Measurements from ENCODE around the gene TTC3.

The TTC3 gene

GRCh38 chr21:37226041-37226920, 153.2 kb downstream of the TTC3 start:
- DNase-seq: no peak

DNA sequence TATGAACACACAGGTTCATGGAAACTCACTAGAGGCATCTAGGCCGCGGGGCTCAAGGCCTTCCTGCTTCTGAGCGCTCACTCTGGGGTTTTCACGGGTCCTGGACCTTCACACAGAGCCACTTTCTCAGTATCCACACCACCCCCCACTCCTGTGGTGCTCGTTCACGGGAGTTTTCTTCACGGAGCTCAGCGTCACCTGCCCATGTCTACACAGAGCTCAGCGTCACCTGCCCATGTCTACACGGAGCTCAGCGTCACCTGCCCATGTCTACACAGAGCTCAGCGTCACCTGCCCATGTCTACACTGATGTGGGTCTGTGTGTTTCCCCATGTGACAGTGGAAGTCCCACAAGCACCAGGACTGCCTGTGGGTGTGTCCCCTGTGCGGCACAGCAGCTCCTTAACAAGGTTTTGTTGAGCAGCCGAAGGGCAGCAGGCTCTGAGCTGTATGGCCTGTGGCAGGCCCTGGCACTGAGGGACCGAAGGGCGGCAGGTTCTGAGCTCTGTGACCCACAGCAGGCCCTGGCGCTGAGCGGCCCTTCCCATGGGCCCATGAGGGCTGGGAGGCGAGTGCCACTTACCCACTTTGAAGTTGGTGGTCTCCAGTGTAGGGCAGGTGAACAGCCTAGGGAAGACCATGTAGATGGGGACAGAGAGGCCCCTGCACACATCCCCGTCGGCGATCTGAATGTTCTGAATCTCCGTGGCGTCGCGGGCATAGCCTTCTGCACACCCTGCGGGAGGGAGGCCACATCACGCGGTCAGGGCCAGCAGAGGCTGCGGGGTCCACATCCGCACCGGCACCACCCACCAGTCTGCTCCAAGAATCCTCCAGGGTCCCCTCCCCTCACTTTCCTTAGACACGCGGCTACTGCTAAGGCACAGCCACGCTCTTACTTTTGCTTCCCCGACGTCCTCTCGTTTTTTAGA, 154.3 kb downstream of the TTC3 start:
- no peak for DNase-seq

DNA sequence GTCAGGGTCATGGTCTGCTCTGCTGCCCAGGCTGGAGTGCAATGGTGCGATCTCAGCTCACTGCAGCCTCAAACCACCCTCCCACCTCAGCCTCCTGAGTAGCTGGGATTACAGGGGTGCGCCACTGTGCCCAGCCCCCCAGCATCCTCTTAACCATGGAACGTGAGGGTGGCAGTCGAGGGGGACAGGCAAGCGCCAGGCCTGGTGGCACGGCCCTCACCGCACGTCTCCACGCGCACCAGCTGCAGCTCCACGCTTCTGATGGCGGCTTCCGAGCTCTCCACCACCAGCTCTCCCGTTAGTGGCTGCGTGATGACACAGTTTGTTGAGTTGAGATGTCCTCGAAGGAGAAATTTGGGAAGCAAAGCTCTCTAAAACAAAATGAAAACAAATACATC, 154.9 kb downstream of the TTC3 start:
- DNase-seq: no peak

GRCh38 chr21:37230632-37231248, 157.7 kb downstream of the TTC3 start:
- DNase-seq: no peak

DNA sequence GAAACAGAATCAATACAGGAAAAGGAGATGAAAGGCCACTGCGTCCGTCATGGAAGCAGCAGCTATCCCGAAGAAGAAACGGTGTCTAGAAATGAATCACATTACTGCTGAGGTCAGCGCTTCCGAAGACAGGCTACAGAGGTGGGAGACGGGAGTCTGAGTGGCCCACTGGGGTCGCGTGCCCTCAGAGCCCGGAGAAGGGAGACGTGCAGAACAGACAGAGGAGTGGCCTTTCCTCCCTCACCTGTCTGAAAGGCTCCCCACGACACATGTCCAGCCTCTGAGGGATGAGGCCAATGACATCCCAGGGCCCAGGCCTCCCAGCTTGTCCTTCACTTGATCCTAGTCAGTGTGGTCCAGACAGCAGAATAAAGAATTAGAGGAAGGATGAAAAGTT, 158.2 kb downstream of the TTC3 start:
- DNase-seq: no peak

- no peak for DNase-seq
These were observed 158.6 kb downstream of the TTC3 start for GRCh38 chr21:37231671-37232070.

GRCh38 chr21:37232274-37233018, 159.4 kb downstream of the TTC3 start:
- no peak for DNase-seq

- no peak for DNase-seq
These were observed 160.6 kb downstream of the TTC3 start for GRCh38 chr21:37233551-37234146.

DNA sequence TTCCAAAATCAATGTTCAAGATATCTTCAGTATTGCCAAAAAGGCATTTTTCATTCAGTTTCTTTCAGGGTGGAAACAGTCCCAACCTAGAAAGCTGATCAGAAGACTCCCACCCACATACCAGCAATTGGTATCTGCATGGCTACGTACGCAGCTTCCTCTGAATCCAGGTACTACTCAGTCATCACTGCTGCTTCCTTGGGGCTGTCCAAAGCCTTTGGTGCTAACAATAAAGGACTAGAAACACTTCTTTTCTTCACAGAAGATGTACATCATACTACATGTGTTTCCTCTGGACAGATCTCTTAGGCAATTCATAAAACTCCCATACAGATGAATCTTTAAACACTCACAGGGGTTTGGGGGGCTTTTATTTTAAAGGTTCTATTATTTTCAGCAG, 164.3 kb downstream of the TTC3 start:
- no peak for DNase-seq

DNA sequence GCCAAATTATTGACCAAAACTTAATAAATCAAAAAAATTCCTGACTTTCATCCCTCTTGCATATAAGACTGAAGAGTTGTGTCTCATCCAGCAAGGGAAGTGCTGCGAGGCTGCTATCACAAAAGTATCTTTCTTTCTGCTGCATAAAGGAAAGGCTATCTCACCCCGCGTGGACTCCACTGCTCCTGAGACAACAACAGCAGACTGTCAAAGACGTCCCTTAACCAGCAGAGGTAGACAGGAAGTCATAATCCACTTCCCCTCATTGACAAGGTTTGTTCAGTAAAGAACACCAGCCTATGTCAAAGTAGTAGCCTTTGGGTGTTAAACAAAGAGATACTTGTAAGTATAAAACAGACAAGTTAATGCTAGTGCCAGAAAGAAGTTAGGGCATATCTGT, 164.7 kb downstream of the TTC3 start:
- DNase-seq: no peak

DNA sequence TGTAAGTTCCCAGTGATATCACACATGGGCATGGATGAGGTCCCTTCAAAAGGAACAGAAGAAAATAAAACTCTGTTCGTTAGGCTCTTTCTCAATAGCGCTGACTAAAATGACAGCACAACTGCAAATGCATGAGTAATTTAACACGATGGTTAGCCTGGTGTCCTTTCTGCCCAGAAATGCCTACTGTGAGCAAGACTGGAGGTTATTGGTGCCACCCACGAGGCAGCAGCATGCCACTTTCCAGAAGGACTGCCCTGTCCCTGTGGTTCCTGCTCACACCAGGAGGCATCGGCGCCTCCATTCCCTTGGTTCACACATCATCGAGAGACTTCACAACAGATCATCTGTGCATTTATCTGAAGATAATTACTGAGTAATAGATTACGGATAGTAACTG, 167.9 kb downstream of the TTC3 start:
- no peak for DNase-seq

DNA sequence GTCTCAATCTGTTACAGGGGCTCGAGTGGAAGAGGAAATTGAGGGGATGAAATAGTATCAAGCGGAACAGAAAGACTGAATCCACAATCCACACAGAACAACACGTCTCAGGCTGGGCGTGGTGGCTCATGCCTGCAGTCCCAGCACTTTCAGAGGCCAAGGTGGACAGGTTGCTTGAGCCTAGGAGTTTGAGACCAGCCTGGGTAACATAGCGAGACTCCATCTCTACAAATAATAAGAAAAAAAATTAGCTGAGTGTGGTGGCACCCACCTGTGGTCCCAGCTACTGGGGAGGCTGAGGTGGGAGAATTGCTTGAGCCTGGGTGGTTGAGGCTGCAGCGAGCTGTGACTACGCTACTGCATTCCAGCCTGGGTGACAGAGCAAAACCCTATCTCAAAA, 168.4 kb downstream of the TTC3 start:
- no peak for DNase-seq

DNA sequence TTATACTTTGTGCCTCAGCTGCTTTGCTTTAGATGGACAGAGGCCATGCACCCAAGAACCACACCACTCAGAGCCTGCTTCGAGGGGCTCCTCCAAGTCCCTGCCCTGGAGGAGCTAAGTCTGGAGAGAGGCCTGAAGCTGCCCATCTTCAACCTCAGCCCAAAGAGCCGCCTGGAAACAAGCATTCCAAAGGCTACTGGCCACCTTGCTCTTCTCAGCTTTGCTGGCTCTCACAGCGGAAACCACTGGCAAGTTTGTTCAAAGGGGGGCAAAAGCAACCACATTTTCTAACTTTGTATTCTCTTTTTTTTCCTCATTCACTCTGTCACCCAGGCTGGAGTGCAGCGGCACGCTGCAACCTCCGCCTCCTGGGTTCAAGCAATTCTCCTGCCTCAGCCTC, 170.9 kb downstream of the TTC3 start:
- no peak for DNase-seq

DNA sequence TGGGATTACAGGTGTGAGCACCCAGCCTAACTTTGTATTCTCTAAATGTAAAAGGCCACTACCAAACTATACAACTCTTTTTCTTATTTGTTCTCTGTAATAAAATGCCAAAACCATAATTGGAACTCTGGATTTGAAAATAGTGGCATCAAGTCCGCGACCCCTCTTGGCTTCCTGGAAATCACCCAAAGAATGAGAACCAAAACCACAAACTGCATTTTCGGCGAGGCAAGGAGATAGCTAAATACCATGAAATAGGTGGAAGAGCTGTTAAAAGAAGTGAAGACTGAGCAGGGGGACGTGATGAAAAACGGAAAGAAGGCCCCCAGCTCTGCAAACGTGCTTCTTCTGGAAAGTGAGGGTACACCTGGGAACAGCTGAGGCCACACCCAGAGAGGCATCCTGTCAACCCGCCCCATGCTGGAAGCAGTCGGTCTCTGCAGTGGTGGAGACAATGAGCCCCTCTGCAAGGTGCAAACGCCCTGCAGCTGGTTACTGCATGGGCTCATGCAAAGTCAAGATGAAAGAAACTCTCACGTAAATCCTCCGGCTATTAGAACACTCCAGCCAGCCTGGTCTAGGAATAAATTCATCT, 171.5 kb downstream of the TTC3 start:
- no peak for DNase-seq

- no peak for DNase-seq
These were observed 172.1 kb downstream of the TTC3 start for GRCh38 chr21:37245151-37245550.

- no peak for DNase-seq
These were observed 175.2 kb downstream of the TTC3 start for GRCh38 chr21:37248298-37248697.

DNA sequence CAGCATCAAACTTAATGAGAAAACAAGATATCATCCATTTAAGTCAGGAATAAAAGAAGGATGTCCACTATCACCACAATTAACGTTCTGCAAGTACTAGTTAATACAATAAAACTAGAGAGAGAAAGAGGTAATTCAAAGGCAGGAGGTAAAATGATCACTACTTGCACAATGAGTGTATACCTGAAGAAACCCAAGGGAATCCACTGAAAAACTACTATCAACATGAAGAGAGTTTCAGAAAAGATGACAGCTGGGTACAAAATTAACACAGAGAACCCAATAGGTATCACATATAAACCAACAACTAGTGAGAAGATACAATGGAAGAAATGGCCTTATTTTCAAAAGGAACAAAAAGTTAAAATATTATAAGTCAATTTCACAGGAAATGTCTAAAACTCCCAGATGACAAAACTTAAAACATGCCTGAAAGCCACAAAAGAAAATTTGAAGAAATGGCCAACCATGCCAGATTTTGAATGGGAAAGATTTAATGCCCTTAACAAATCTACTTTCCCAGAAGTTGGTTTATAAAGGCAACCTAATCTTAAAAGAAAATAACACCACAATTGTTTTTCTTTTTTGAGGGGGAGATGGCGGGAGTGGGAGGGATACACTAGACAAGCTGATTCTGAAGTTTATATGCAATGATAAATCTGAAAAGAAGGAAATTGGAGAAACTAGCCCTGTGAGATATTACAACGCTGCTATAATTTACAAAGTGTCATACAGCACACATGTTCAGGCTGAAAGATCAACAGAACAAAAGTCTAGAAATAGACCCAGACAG, 176.3 kb downstream of the TTC3 start:
- DNase-seq: no peak

DNA sequence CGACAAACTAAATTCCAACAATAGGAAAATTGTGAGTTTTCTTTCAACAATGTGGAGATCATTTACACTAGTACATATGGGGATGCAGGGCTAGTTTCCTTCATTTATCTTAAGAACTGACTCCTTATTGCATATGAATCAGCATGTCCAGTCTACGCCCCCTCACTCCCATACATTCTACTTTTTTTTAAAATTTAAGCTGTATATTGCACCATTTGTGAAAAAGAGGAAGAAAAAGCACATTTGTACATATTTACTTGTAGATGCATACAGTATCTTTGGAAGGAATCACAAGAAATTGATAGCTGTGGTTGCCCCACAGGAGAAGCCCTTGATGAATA, 178.2 kb downstream of the TTC3 start:
- no peak for DNase-seq
